HepG2 (cell line): ENCODE measurements around the gene THSD4. TPM values are rescaled to one million over a fixed set of nuclear protein-coding genes. Genes with fewer than 3 reads are reported as not detected.
A peak's percentile ranks its signal among the peaks of the same experiment; 100 is the strongest.

Experiments used
- ATF4 ChIP-seq, 2 experiments: fragments of 450-650 bp in 1 of 2; sonication (generic) in 1 of 2; formaldehyde crosslinking; IDR thresholded peaks; 2 replicates each; pipeline versions ENCODE4 v1.5.0 to v1.8.0; 2020 to 2022; ENCODE audit warnings: mild to moderate bottlenecking in 1 of 2, missing genetic modification reagents in 1 of 2
- CC2D1A ChIP-seq: sonication (generic); formaldehyde crosslinking; IDR thresholded peaks from 2 replicates; pipeline ENCODE4 v1.8.1; 2023; ENCODE audit warnings: mild to moderate bottlenecking, missing genetic modification reagents
- CEBPB ChIP-seq: IDR thresholded peaks from 2 replicates; pipeline ENCODE4 v1.6.1; 2011; ENCODE audit warnings: low read depth, low read length, improper control_type of control experiment, borderline replicate concordance
- HMG20B ChIP-seq: conservative IDR thresholded peaks from 2 replicates; pipeline ENCODE4 v1.6.1; 2016; ENCODE audit warnings: missing genetic modification reagents, missing compliant biosample characterization
- JUN ChIP-seq: sonication (generic); formaldehyde crosslinking; IDR thresholded peaks from 2 replicates; pipeline ENCODE4 v1.4.0; 2020; ENCODE audit warnings: mild to moderate bottlenecking, missing genetic modification reagents
- MAFF ChIP-seq: IDR thresholded peaks from 2 replicates; pipeline ENCODE4 v1.6.1; 2011; ENCODE audit warnings: low read depth, low read length, improper control_type of control experiment
- MAX ChIP-seq: IDR thresholded peaks from 2 replicates; pipeline ENCODE4 v1.6.1; 2012; ENCODE audit warnings: inconsistent platforms
- NFYB ChIP-seq: sonication (generic); formaldehyde crosslinking; IDR thresholded peaks from 2 replicates; pipeline ENCODE4 v1.4.0; 2020; ENCODE audit warnings: missing genetic modification reagents
- PHF20 ChIP-seq: sonication (generic); formaldehyde crosslinking; IDR thresholded peaks from 2 replicates; pipeline ENCODE4 v1.5.0; 2020; ENCODE audit warnings: mild to moderate bottlenecking, missing genetic modification reagents
- REPIN1 ChIP-seq: sonication (generic); formaldehyde crosslinking; IDR thresholded peaks from 2 replicates; pipeline ENCODE4 v1.8.0; 2022; ENCODE audit warnings: missing genetic modification reagents, low read depth, mild to moderate bottlenecking, borderline replicate concordance
- SAP130 ChIP-seq: IDR thresholded peaks from 2 replicates; pipeline ENCODE4 v1.6.1; 2016; ENCODE audit warnings: low read depth
- STAG1 ChIP-seq: sonication (generic); formaldehyde crosslinking; IDR thresholded peaks from 2 replicates; pipeline ENCODE4 v1.4.0; 2020; ENCODE audit warnings: missing genetic modification reagents
- TFAP4 ChIP-seq: sonication (generic); IDR thresholded peaks from 2 replicates; pipeline ENCODE4 v1.6.1; 2016; ENCODE audit warnings: low read depth, borderline replicate concordance
- THAP11 ChIP-seq: IDR thresholded peaks from 2 replicates; pipeline ENCODE4 v1.6.1; 2016; ENCODE audit warnings: missing biosample characterization, missing genetic modification reagents
- XBP1 ChIP-seq: sonication (generic); formaldehyde crosslinking; IDR thresholded peaks from 2 replicates; pipeline ENCODE4 v1.5.0; 2020; ENCODE audit warnings: missing genetic modification reagents
- ZFP37 ChIP-seq: sonication (generic); formaldehyde crosslinking; IDR thresholded peaks from 2 replicates; pipeline ENCODE4 v1.4.0; 2020; ENCODE audit warnings: missing genetic modification reagents, borderline replicate concordance
- ZNF264 ChIP-seq: sonication (generic); formaldehyde crosslinking; IDR thresholded peaks from 2 replicates; pipeline ENCODE4 v1.4.0; 2020; ENCODE audit warnings: missing genetic modification reagents
- ZNF276 ChIP-seq: sonication (generic); formaldehyde crosslinking; IDR thresholded peaks from 2 replicates; pipeline ENCODE4 v1.4.0; 2020; ENCODE audit warnings: mild to moderate bottlenecking, low read depth, missing genetic modification reagents
- ZNF30 ChIP-seq: sonication (generic); formaldehyde crosslinking; IDR thresholded peaks from 2 replicates; pipeline ENCODE4 v1.5.0; 2020; ENCODE audit warnings: mild to moderate bottlenecking, missing genetic modification reagents
- ZNF451 ChIP-seq: sonication (generic); formaldehyde crosslinking; IDR thresholded peaks from 2 replicates; pipeline ENCODE4 v1.5.0; 2020; ENCODE audit warnings: mild to moderate bottlenecking, missing genetic modification reagents
- ZNF639 ChIP-seq: conservative IDR thresholded peaks from 2 replicates; pipeline ENCODE4 v1.6.1; 2018; ENCODE audit warnings: missing genetic modification reagents
- ZXDC ChIP-seq: sonication (generic); formaldehyde crosslinking; IDR thresholded peaks from 2 replicates; pipeline ENCODE4 v1.5.0; 2020; ENCODE audit warnings: mild to moderate bottlenecking, missing genetic modification reagents
- polyA plus RNA-seq, 8 experiments: library from polyadenylated mRNA; depleted of rRNA in 3 of 8; stranded (reverse) in 7 of 8; unstranded in 1 of 8; fragments of >200 nt; fragmentation: Illumina TruSeq in 4 of 8; extraction: Trizol in 4 of 8; gene quantifications; 2 replicates each; pipeline versions ENCODE4 v1.2.1 to v1.2.3, GENCODE V29; 2011 to 2016; ENCODE audit warnings: low read depth in 4 of 8, missing spikeins in 1 of 8, mixed read lengths in 1 of 8; ENCODE audit not compliant: insufficient read depth in 1 of 8
- total RNA-seq, 5 experiments: library from RNA; depleted of rRNA; stranded (reverse); fragments of >200 nt; fragmentation: Illumina TruSeq; extraction: Trizol; gene quantifications; 2 replicates each; pipeline ENCODE4 v1.2.3, GENCODE V29; 2016; ENCODE audit warnings: low read depth in 1 of 5

Gene THSD4
- total and polyA plus RNA-seq, 2 of the 13 experiments (the other 11 are each of a cell fraction or from before 2014, with no cell fraction given) = 0.07 to 0.21 TPM

GRCh38 chr15:71747128-71748083 lies 632.1 kb downstream of the THSD4 start (continued):
- no peak for TF ChIP-seq ZNF276 (CRISPR knock-in tag)
- TF ChIP-seq PHF20 (CRISPR knock-in tag) = no peak
- TF ChIP-seq HMG20B (CRISPR knock-in tag) = peak; percentile 6; the same call in 1 of the 2 replicates
- TF ChIP-seq ZNF30 (CRISPR knock-in tag) = no peak
- TF ChIP-seq NFYB (CRISPR knock-in tag) = no peak
- no peak for TF ChIP-seq THAP11 (CRISPR knock-in tag)
- TF ChIP-seq JUN = peak; percentile 81; the same call in 1 of the 2 replicates
- no peak for TF ChIP-seq ZXDC (CRISPR knock-in tag)
- no peak for TF ChIP-seq STAG1 (CRISPR knock-in tag)
- TF ChIP-seq ATF4 (CRISPR knock-in tag; IDR thresholded peaks at IDR 0.05) = peak in 1 of 2 experiments; percentile 91; a peak in 2 of 4 replicates
- no peak for TF ChIP-seq ZNF451
- TF ChIP-seq TFAP4 = no peak
- TF ChIP-seq ZFP37 (CRISPR knock-in tag) = no peak
- TF ChIP-seq SAP130 (CRISPR knock-in tag) = peak; percentile 48; the same call in 1 of the 2 replicates
- no peak for TF ChIP-seq REPIN1
- no peak for TF ChIP-seq XBP1 (CRISPR knock-in tag)
- TF ChIP-seq ZNF264 = no peak
- TF ChIP-seq CC2D1A (CRISPR knock-in tag) = no peak
- peak; percentile 89 for TF ChIP-seq CEBPB
- TF ChIP-seq MAX = no peak
- peak; percentile 79 for TF ChIP-seq MAFF
- TF ChIP-seq ZNF639 = no peak
